HG03103 (cell line): ENCODE measurements around the gene SLIT3.
A peak's percentile ranks its signal among the peaks of the same experiment; 100 is the strongest.

Experiments
- ATAC-seq: cut with Tn5 transposase; IDR thresholded peaks from one replicate; pipeline ENCODE4 v1.9.1; 2021; ENCODE audit warnings: low read depth; ENCODE audit not compliant: unreplicated experiment

SLIT3 gene

GRCh38 chr5:168978500-168978899 is 322.4 kb downstream of the SLIT3 start:
- no peak for ATAC-seq

- no peak for ATAC-seq
Observed at GRCh38 chr5:168978015-168978414, 322.9 kb downstream of the SLIT3 start.

GRCh38 chr5:168976311-168976970 is 324.5 kb downstream of the SLIT3 start:
- no peak for ATAC-seq

- no peak for ATAC-seq
Observed at GRCh38 chr5:168975331-168975730, 325.6 kb downstream of the SLIT3 start.

- no peak for ATAC-seq
Observed at GRCh38 chr5:168974082-168974481, 326.9 kb downstream of the SLIT3 start.

- ATAC-seq: no peak
Observed at GRCh38 chr5:168972731-168973130, 328.2 kb downstream of the SLIT3 start.

GRCh38 chr5:168971100-168971499 is 329.8 kb downstream of the SLIT3 start:
- no peak for ATAC-seq

- no peak for ATAC-seq
Observed at GRCh38 chr5:168969326-168969886, 331.5 kb downstream of the SLIT3 start.

GRCh38 chr5:168967882-168968620 is 332.9 kb downstream of the SLIT3 start:
- ATAC-seq: no peak

GRCh38 chr5:168965638-168966037 is 335.3 kb downstream of the SLIT3 start:
- no peak for ATAC-seq

- ATAC-seq: no peak
Observed at GRCh38 chr5:168964182-168964581, 336.8 kb downstream of the SLIT3 start.

- no peak for ATAC-seq
Observed at GRCh38 chr5:168962306-168962705, 338.6 kb downstream of the SLIT3 start.

GRCh38 chr5:168961681-168962080 is 339.3 kb downstream of the SLIT3 start:
- no peak for ATAC-seq

- ATAC-seq: no peak
Observed at GRCh38 chr5:168960497-168960896, 340.4 kb downstream of the SLIT3 start.

GRCh38 chr5:168953351-168953750 is 347.6 kb downstream of the SLIT3 start:
- ATAC-seq: no peak

- no peak for ATAC-seq
Observed at GRCh38 chr5:168952196-168952595, 348.7 kb downstream of the SLIT3 start.

- ATAC-seq: no peak
Observed at GRCh38 chr5:168951769-168952168, 349.2 kb downstream of the SLIT3 start.

- ATAC-seq: no peak
Observed at GRCh38 chr5:168951356-168951755, 349.6 kb downstream of the SLIT3 start.

GRCh38 chr5:168950241-168950951 is 350.5 kb downstream of the SLIT3 start:
- ATAC-seq: peak; percentile 44

GRCh38 chr5:168948746-168949145 is 352.2 kb downstream of the SLIT3 start:
- no peak for ATAC-seq

- ATAC-seq: peak; percentile 71
Observed at GRCh38 chr5:168947212-168947868, 353.6 kb downstream of the SLIT3 start.
